Measurements from ENCODE around the gene GALNT2.

The GALNT2 gene

GRCh38 chr1:230040440-230040839 lies 26.6 kb upstream of the GALNT2 start:
- DNase-seq (ENCODE audit: low read depth) = no peak
- no peak for TF ChIP-seq CTCF (conservative IDR thresholded peaks at IDR 0.05; ENCODE audit: low read depth, low read length)
- H3K4me3 ChIP-seq (ENCODE audit: low read depth, low read length) = no peak overlapping the region

GRCh38 chr1:230043081-230043480 lies 24.0 kb upstream of the GALNT2 start:
- TF ChIP-seq CTCF (conservative IDR thresholded peaks at IDR 0.05; ENCODE audit: low read depth, low read length) = no peak
- no peak overlapping the region for H3K4me3 ChIP-seq (ENCODE audit: low read depth, low read length)
- DNase-seq (ENCODE audit: low read depth) = no peak

GRCh38 chr1:230044729-230045128 lies 22.3 kb upstream of the GALNT2 start:
- no peak for DNase-seq (ENCODE audit: low read depth)
- H3K4me3 ChIP-seq (ENCODE audit: low read depth, low read length) = no peak overlapping the region
- no peak for TF ChIP-seq CTCF (conservative IDR thresholded peaks at IDR 0.05; ENCODE audit: low read depth, low read length)

GRCh38 chr1:230047114-230047865 lies 19.7 kb upstream of the GALNT2 start:
- no peak for TF ChIP-seq CTCF (conservative IDR thresholded peaks at IDR 0.05; ENCODE audit: low read depth, low read length)
- no peak overlapping the region for H3K4me3 ChIP-seq (ENCODE audit: low read depth, low read length)
- peak; percentile 24 for DNase-seq (ENCODE audit: low read depth)

GRCh38 chr1:230048322-230048721 lies 18.7 kb upstream of the GALNT2 start:
- DNase-seq (ENCODE audit: low read depth) = no peak
- no peak overlapping the region for H3K4me3 ChIP-seq (ENCODE audit: low read depth, low read length)
- TF ChIP-seq CTCF (conservative IDR thresholded peaks at IDR 0.05; ENCODE audit: low read depth, low read length) = no peak

GRCh38 chr1:230048922-230049321 lies 18.1 kb upstream of the GALNT2 start:
- H3K4me3 ChIP-seq (ENCODE audit: low read depth, low read length) = no peak overlapping the region
- DNase-seq (ENCODE audit: low read depth) = no peak
- no peak for TF ChIP-seq CTCF (conservative IDR thresholded peaks at IDR 0.05; ENCODE audit: low read depth, low read length)

- DNase-seq (ENCODE audit: low read depth) = no peak
- TF ChIP-seq CTCF (conservative IDR thresholded peaks at IDR 0.05; ENCODE audit: low read depth, low read length) = no peak
- H3K4me3 ChIP-seq (ENCODE audit: low read depth, low read length) = no peak overlapping the region
These were observed 17.3 kb upstream of the GALNT2 start for GRCh38 chr1:230049731-230050130.
